ENCODE data around the gene C3AR1.

C3AR1 gene

GRCh38 chr12:8045952-8046944 lies 19.9 kb downstream of the C3AR1 start:
- TF ChIP-seq CTCF (IDR thresholded peaks at IDR 0.05; ENCODE audit: insufficient read depth, low read length) (peak; percentile 82), REST (IDR thresholded peaks at IDR 0.05; ENCODE audit: insufficient replicate concordance, low read depth) (no peak)
- H3K4me3 ChIP-seq (replicated peaks; ENCODE audit: insufficient read depth, low read length) = no peak overlapping the region
- H3K27ac ChIP-seq (replicated peaks) = no peak overlapping the region
- H3K27me3 ChIP-seq (ENCODE audit: insufficient read depth, poor library complexity, severe bottlenecking) = no peaks in the 10 kb centered on the region
- peak in 1 of 2 experiments; percentile 74 for DNase-seq (ENCODE audit: low read depth in 1 of 2, low spot score in 1 of 2)

- Histone ChIP-seq H3K27ac (replicated peaks) (no peak overlapping the region), H3K4me3 (replicated peaks; ENCODE audit: insufficient read depth, low read length) (no peak overlapping the region), H3K27me3 (ENCODE audit: insufficient read depth, poor library complexity, severe bottlenecking) (no peaks in the 10 kb centered on the region)
- no peak for DNase-seq (ENCODE audit: low read depth in 1 of 2, low spot score in 1 of 2)
- TF ChIP-seq CTCF (IDR thresholded peaks at IDR 0.05; ENCODE audit: insufficient read depth, low read length) (no peak), REST (IDR thresholded peaks at IDR 0.05; ENCODE audit: insufficient replicate concordance, low read depth) (no peak), SPI1 (IDR thresholded peaks at IDR 0.05; ENCODE audit: borderline replicate concordance, low read depth) (no peak), POLR2AphosphoS5 (IDR thresholded peaks at IDR 0.05; ENCODE audit: low read depth) (no peak), GABPA (IDR thresholded peaks at IDR 0.05; ENCODE audit: low read depth) (no peak)
These were observed 25.4 kb downstream of the C3AR1 start for GRCh38 chr12:8040791-8041190.

- TF ChIP-seq SPI1 (IDR thresholded peaks at IDR 0.05; ENCODE audit: borderline replicate concordance, low read depth) (no peak), REST (IDR thresholded peaks at IDR 0.05; ENCODE audit: insufficient replicate concordance, low read depth) (no peak), GABPA (IDR thresholded peaks at IDR 0.05; ENCODE audit: low read depth) (no peak), POLR2AphosphoS5 (IDR thresholded peaks at IDR 0.05; ENCODE audit: low read depth) (no peak)
- Histone ChIP-seq H3K4me3 (replicated peaks; ENCODE audit: insufficient read depth, low read length) (no peak overlapping the region), H3K27ac (replicated peaks) (no peak overlapping the region), H3K27me3 (ENCODE audit: insufficient read depth, poor library complexity, severe bottlenecking) (no peaks in the 10 kb centered on the region)
- DNase-seq (ENCODE audit: low read depth in 1 of 2, low spot score in 1 of 2) = no peak
These were observed 27.5 kb downstream of the C3AR1 start for GRCh38 chr12:8038659-8039114.
